K562 (cell line): ENCODE data around the gene NDUFC2. TPM values are rescaled to one million over a fixed set of nuclear protein-coding genes. Genes with fewer than 3 reads are reported as not detected.
A peak's percentile ranks its signal among the peaks of the same experiment; 100 is the strongest.

Source experiments
- ATF7 ChIP-seq: fragments of 450-650 bp; IDR thresholded peaks from 2 replicates; pipeline ENCODE4 v1.7.1; 2014; ENCODE audit warnings: mild to moderate bottlenecking, moderate library complexity
- EP400 ChIP-seq: fragments of 450-650 bp; IDR thresholded peaks from 2 replicates; pipeline ENCODE4 v1.6.1; 2017; ENCODE audit warnings: antibody characterized with exemption, mild to moderate bottlenecking, moderate library complexity
- GABPB2 ChIP-seq: fragments of 250-450 bp; sonication (Bioruptor Pico); conservative IDR thresholded peaks from 2 replicates; pipeline ENCODE4 v1.5.1; 2021; ENCODE audit warnings: mild to moderate bottlenecking
- ILK ChIP-seq: fragments of 450-650 bp; IDR thresholded peaks from 2 replicates; pipeline ENCODE4 v1.6.1; 2016; ENCODE audit warnings: missing genetic modification characterization, low read depth, mild to moderate bottlenecking, missing compliant biosample characterization, moderate library complexity, borderline replicate concordance
- IRF2 ChIP-seq: sonication (generic); formaldehyde crosslinking; IDR thresholded peaks from 2 replicates; pipeline ENCODE4 v1.8.1; 2022; ENCODE audit warnings: mild to moderate bottlenecking, missing genetic modification reagents
- MECOM ChIP-seq: fragments of 250-450 bp; sonication (Bioruptor Pico); IDR thresholded peaks from 2 replicates; pipeline ENCODE4 v1.8.0; 2022; ENCODE audit warnings: inconsistent platforms
- NR2C2 ChIP-seq, 2 experiments: fragments of 200-800 bp in 1 of 2; sonication (Bioruptor generic) in 1 of 2; sonication (generic) in 1 of 2; formaldehyde crosslinking in 1 of 2; IDR thresholded peaks; 2 replicates each; pipeline versions ENCODE4 v1.6.1 to v1.8.0; 2016 to 2022; ENCODE audit warnings: mild to moderate bottlenecking in 1 of 2, missing compliant biosample characterization in 1 of 2, missing genetic modification characterization in 1 of 2, missing genetic modification reagents in 1 of 2
- PHF8 ChIP-seq: fragments of 200-600 bp; sonication (generic); IDR thresholded peaks from 2 replicates; pipeline ENCODE4 v1.6.1; 2012; ENCODE audit warnings: mixed run types, mild to moderate bottlenecking, inconsistent platforms, low read length, moderate library complexity, borderline replicate concordance
- POLR2A ChIP-seq: fragments of 450-650 bp; conservative IDR thresholded peaks from 2 replicates; pipeline ENCODE4 v1.6.1; 2016
- POLR2H ChIP-seq: IDR thresholded peaks from 2 replicates; pipeline ENCODE4 v1.6.1; 2016; ENCODE audit warnings: missing genetic modification characterization, low read depth, mild to moderate bottlenecking, control low read depth, missing compliant biosample characterization, moderate library complexity
- POLR3A ChIP-seq: IDR thresholded peaks from 2 replicates; pipeline ENCODE4 v1.6.1; 2011; ENCODE audit warnings: borderline replicate concordance, mild to moderate bottlenecking, moderate library complexity; ENCODE audit not compliant: insufficient read length, insufficient read depth; ENCODE audit errors: extremely low read depth
- RBM34 ChIP-seq: fragments of 200-400 bp; formaldehyde crosslinking; IDR thresholded peaks from 2 replicates; pipeline ENCODE4 v1.6.1; 2018; ENCODE audit warnings: low read length, borderline replicate concordance; ENCODE audit not compliant: insufficient read depth
- SMAD4 ChIP-seq: fragments of 250-450 bp; sonication (Bioruptor Pico); conservative IDR thresholded peaks from 2 replicates; pipeline ENCODE4 v1.8.0; 2021; ENCODE audit warnings: inconsistent platforms, mild to moderate bottlenecking, moderate library complexity
- SNIP1 ChIP-seq: fragments of 450-650 bp; IDR thresholded peaks from 2 replicates; pipeline ENCODE4 v1.7.1; 2017; ENCODE audit warnings: low read depth, mild to moderate bottlenecking
- SP1 ChIP-seq: sonication (generic); formaldehyde crosslinking; IDR thresholded peaks from 2 replicates; pipeline ENCODE4 v1.8.1; 2022; ENCODE audit warnings: mild to moderate bottlenecking, missing genetic modification reagents
- SPI1 ChIP-seq: IDR thresholded peaks from 2 replicates; pipeline ENCODE4 v1.6.1; 2011; ENCODE audit warnings: low read depth, low read length, control low read depth, borderline replicate concordance
- STAT5A ChIP-seq: IDR thresholded peaks from 2 replicates; pipeline ENCODE4 v1.6.1; 2012; ENCODE audit warnings: low read length, inconsistent platforms, borderline replicate concordance
- TAF7 ChIP-seq: fragments of 450-650 bp; IDR thresholded peaks from 2 replicates; pipeline ENCODE4 v1.6.1; 2016; ENCODE audit warnings: missing genetic modification characterization, missing compliant biosample characterization
- TARDBP ChIP-seq: fragments of 450-650 bp; IDR thresholded peaks from 2 replicates; pipeline ENCODE4 v1.6.1; 2016
- TCFL5 ChIP-seq: fragments of 250-450 bp; sonication (Bioruptor Pico); conservative IDR thresholded peaks from 2 replicates; pipeline ENCODE4 v1.6.1; 2021; ENCODE audit warnings: mild to moderate bottlenecking, moderate library complexity, matching md5 sums
- TEAD2 ChIP-seq: fragments of 450-650 bp; IDR thresholded peaks from 2 replicates; pipeline ENCODE4 v1.6.1; 2016; ENCODE audit warnings: missing genetic modification characterization, control low read depth, missing compliant biosample characterization
- ZBTB7A ChIP-seq: IDR thresholded peaks from 2 replicates; pipeline ENCODE4 v1.6.1; 2011; ENCODE audit warnings: low read depth, mild to moderate bottlenecking, low read length, moderate library complexity, borderline replicate concordance; ENCODE audit not compliant: control insufficient read depth
- ZFX ChIP-seq: sonication (generic); formaldehyde crosslinking; IDR thresholded peaks from 2 replicates; pipeline ENCODE4 v1.8.0; 2022; ENCODE audit warnings: mild to moderate bottlenecking, missing genetic modification reagents, moderate library complexity
- ZNF212 ChIP-seq: fragments of 450-650 bp; formaldehyde crosslinking; IDR thresholded peaks from 2 replicates; pipeline ENCODE4 v1.4.0; 2020; ENCODE audit warnings: mild to moderate bottlenecking
- ZNF384 ChIP-seq: IDR thresholded peaks from 2 replicates; pipeline ENCODE4 v1.6.1; 2012; ENCODE audit warnings: low read depth, low read length, improper control_type of control experiment
- ZNF41 ChIP-seq: fragments of 250-450 bp; sonication (Bioruptor Pico); conservative IDR thresholded peaks from 2 replicates; pipeline ENCODE4 v1.4.0; 2020; ENCODE audit warnings: mild to moderate bottlenecking
- polyA plus RNA-seq, 8 experiments: library from polyadenylated mRNA; depleted of rRNA in 4 of 8; stranded (reverse) in 5 of 8; unstranded in 3 of 8; fragments of >200 nt; fragmentation: Nextera tagmentation in 2 of 8; fragmentation: Illumina TruSeq in 1 of 8; extraction: Ambion mirVana in 2 of 8; extraction: Trizol in 1 of 8; gene quantifications; 2 replicates each; pipeline versions ENCODE4 v1.2.1 to v1.2.3, GENCODE V29; 2011 to 2014; ENCODE audit warnings: inconsistent platforms in 1 of 8, missing spikeins in 1 of 8
- total RNA-seq, 7 experiments: library from RNA; depleted of rRNA in 6 of 7; stranded (reverse); fragments of >200 nt in 6 of 7; fragmentation: Illumina TruSeq in 2 of 7; extraction: Trizol in 2 of 7; gene quantifications; 2 replicates each; pipeline versions ENCODE4 v1.2.1 to v1.2.3, GENCODE V29; 2011 to 2021; ENCODE audit warnings: low replicate concordance in 1 of 7

NDUFC2 gene
- total and polyA plus RNA-seq, 9 of the 15 experiments (the other 6 are each of a cell fraction or from before 2014, with no cell fraction given): 168 to 1,119 (median 442) TPM

DNA sequence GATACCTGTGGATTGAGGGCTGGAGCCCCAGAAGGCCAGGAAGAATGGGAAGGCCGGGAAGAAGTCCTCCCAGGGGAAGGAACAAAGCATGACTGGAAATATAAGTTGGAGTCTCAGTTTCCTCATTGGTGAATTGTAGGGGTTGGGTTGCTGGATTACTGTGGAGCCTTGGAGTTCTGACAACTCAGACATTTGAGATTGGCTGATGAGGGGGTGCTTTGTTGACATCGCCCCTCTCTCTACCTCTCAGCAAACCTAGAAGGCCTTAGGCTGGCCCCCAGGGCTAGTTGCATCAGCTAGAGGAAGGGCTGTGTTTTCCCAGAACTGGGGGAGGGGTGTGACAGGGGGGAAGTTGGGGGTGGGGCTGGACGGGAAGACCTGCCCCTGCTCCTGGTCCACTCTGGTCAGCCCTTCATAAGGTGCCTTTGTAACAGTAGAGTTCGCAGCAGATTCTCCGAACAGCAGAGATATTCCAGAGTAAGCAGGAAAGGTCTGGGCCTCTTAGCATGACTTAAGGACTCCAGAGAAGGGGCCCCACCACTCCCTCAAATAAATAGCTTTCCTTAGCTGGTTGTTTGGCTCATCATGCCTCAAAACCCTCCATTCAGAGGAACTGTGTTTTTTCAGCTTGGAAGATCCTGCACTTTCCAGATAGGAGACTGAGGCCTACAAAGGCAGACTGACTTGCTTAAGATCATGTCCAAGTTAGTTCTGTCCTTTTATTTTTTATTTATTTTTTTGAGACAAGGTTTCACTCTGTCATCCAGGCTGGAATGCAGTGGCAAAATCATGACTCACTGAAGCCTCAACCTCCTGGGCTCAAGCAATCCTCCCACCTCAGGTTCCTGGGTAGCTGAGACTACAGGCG, 28.5 kb downstream of the NDUFC2 start (continued):
- TF ChIP-seq ZNF212 (CRISPR knock-in tag): no peak
- TF ChIP-seq TAF7: no peak
- TF ChIP-seq ILK (tag): 0 out of 2 replicates have a peak, but pooled peaks have one; percentile 5
- peak; percentile 49; the same call in 1 of the 2 replicates for TF ChIP-seq ZFX (CRISPR knock-in tag)
- TF ChIP-seq PHF8: peak; percentile 46; the same call in 1 of the 2 replicates
- no peak for TF ChIP-seq SNIP1
- no peak for TF ChIP-seq ZNF384
- peak; percentile 85 for TF ChIP-seq STAT5A
- TF ChIP-seq RBM34: no peak
- peak; percentile 56; the same call in 1 of the 2 replicates for TF ChIP-seq SPI1
- peak; percentile 70; the same call in 1 of the 2 replicates for TF ChIP-seq MECOM (CRISPR knock-in tag)
- peak; percentile 66 for TF ChIP-seq POLR2A
- peak; percentile 78 for TF ChIP-seq SMAD4 (CRISPR knock-in tag)
- TF ChIP-seq TEAD2: 0 out of 2 replicates have a peak, but pooled peaks have one; percentile 48
- peak; percentile 60; the same call in 1 of the 2 replicates for TF ChIP-seq ZNF41 (CRISPR knock-in tag)
- TF ChIP-seq EP400: peak; percentile 80
- peak; percentile 82; the same call in 1 of the 2 replicates for TF ChIP-seq ZBTB7A
- TF ChIP-seq POLR2H (tag): peak; percentile 92
- no peak for TF ChIP-seq NR2C2 (CRISPR knock-in tag; IDR thresholded peaks at IDR 0.05)
- peak; percentile 66 for TF ChIP-seq NR2C2 (tag; IDR thresholded peaks at IDR 0.05)
- TF ChIP-seq GABPB2 (CRISPR knock-in tag): no peak
- TF ChIP-seq SP1: no peak
- TF ChIP-seq IRF2 (CRISPR knock-in tag): no peak
- no peak for TF ChIP-seq POLR3A
- peak; percentile 49; the same call in 1 of the 2 replicates for TF ChIP-seq ATF7
- TF ChIP-seq TARDBP: no peak
- 0 out of 2 replicates have a peak, but pooled peaks have one; percentile 49 for TF ChIP-seq TCFL5
